H7 (cell line): Measurements from ENCODE around the gene CDKN1C. TPM values are rescaled to one million over a fixed set of nuclear protein-coding genes. Genes with fewer than 3 reads are reported as not detected.

Experiments
- DNase-seq: peaks from one replicate; pipeline ENCODE4 v3.0.0; 2012
- H3K27me3 ChIP-seq: 2 replicates; pipeline ENCODE4 v1.6.0; 2011; ENCODE audit warnings: mild to moderate bottlenecking, low read length; ENCODE audit not compliant: control insufficient read depth, insufficient read depth
- H3K36me3 ChIP-seq: replicated peaks from 2 replicates; pipeline ENCODE4 v1.5.1; 2011; ENCODE audit warnings: low read length; ENCODE audit not compliant: control insufficient read depth, insufficient read depth
- H3K4me3 ChIP-seq: 2 replicates; pipeline ENCODE4 v1.5.1; 2011; ENCODE audit warnings: low read depth, mild to moderate bottlenecking, control low read depth, low read length, moderate library complexity; ENCODE audit not compliant: insufficient read depth
- total RNA-seq: library from RNA; depleted of rRNA; stranded (reverse); fragments of >200 nt; shearing (Covaris generic); gene quantifications from 2 replicates; pipeline ENCODE4 v1.2.3, GENCODE V29; 2014

The CDKN1C gene
- total RNA-seq, 1 experiment from 2014 or later, result 58.4 TPM

GRCh38 chr11:2846470-2846869, 39.1 kb downstream of the CDKN1C start:
- Histone ChIP-seq H3K4me3 (no peak overlapping the region), H3K27me3 (no peaks in the 10 kb centered on the region; the same call in 1 of the 2 replicates), H3K36me3 (no peaks in the 10 kb centered on the region)
- no peak for DNase-seq

GRCh38 chr11:2846056-2846455, 39.5 kb downstream of the CDKN1C start:
- H3K4me3 ChIP-seq, result no peak overlapping the region
- no peak for DNase-seq
- H3K27me3 ChIP-seq, result no peaks in the 10 kb centered on the region; the same call in 1 of the 2 replicates
- no peaks in the 10 kb centered on the region for H3K36me3 ChIP-seq

- Histone ChIP-seq H3K27me3 (no peaks in the 10 kb centered on the region; the same call in 1 of the 2 replicates), H3K36me3 (no peaks in the 10 kb centered on the region), H3K4me3 (no peak overlapping the region)
- no peak for DNase-seq
These were observed 40.6 kb downstream of the CDKN1C start for GRCh38 chr11:2844996-2845395.

GRCh38 chr11:2844116-2844842, 41.3 kb downstream of the CDKN1C start:
- no peaks in the 10 kb centered on the region for H3K36me3 ChIP-seq

GRCh38 chr11:2843551-2843950, 42.0 kb downstream of the CDKN1C start:
- H3K27me3 ChIP-seq, result no peaks in the 10 kb centered on the region
- H3K4me3 ChIP-seq, result no peak overlapping the region
- DNase-seq, result no peak
- no peaks in the 10 kb centered on the region for H3K36me3 ChIP-seq

More at GRCh38 chr11:2844116-2844842, 41.3 kb downstream of the CDKN1C start:
- Histone ChIP-seq H3K4me3 (no peak overlapping the region), H3K27me3 (no peaks in the 10 kb centered on the region; the same call in 1 of the 2 replicates)
- DNase-seq, result no peak

- DNase-seq, result no peak
- Histone ChIP-seq H3K36me3 (no peaks in the 10 kb centered on the region), H3K4me3 (no peak overlapping the region), H3K27me3 (no peaks in the 10 kb centered on the region)
These were observed 42.7 kb downstream of the CDKN1C start for GRCh38 chr11:2842876-2843275.

- Histone ChIP-seq H3K27me3 (no peaks in the 10 kb centered on the region), H3K36me3 (no peaks in the 10 kb centered on the region), H3K4me3 (no peak overlapping the region)
- DNase-seq, result no peak
These were observed 44.0 kb downstream of the CDKN1C start for GRCh38 chr11:2841411-2842190.

- Histone ChIP-seq H3K36me3 (no peaks in the 10 kb centered on the region), H3K4me3 (no peak overlapping the region), H3K27me3 (no peaks in the 10 kb centered on the region; the same call in 1 of the 2 replicates)
- no peak for DNase-seq
These were observed 46.1 kb downstream of the CDKN1C start for GRCh38 chr11:2839395-2839943.

- DNase-seq, result no peak
- Histone ChIP-seq H3K36me3 (no peaks in the 10 kb centered on the region), H3K27me3 (no peaks in the 10 kb centered on the region; the same call in 1 of the 2 replicates), H3K4me3 (no peak overlapping the region)
These were observed 46.8 kb downstream of the CDKN1C start for GRCh38 chr11:2838676-2839294.

GRCh38 chr11:2838091-2838490, 47.5 kb downstream of the CDKN1C start:
- H3K4me3 ChIP-seq, result no peak overlapping the region
- DNase-seq, result no peak
- H3K27me3 ChIP-seq, result no peaks in the 10 kb centered on the region; the same call in 1 of the 2 replicates
- no peaks in the 10 kb centered on the region for H3K36me3 ChIP-seq

GRCh38 chr11:2837651-2838050, 47.9 kb downstream of the CDKN1C start:
- no peak for DNase-seq

GRCh38 chr11:2837096-2837601, 48.4 kb downstream of the CDKN1C start:
- Histone ChIP-seq H3K4me3 (no peak overlapping the region), H3K27me3 (no peaks in the 10 kb centered on the region; the same call in 1 of the 2 replicates), H3K36me3 (no peaks in the 10 kb centered on the region)
- DNase-seq, result peak; percentile 89

More at GRCh38 chr11:2837651-2838050, 47.9 kb downstream of the CDKN1C start:
- Histone ChIP-seq H3K4me3 (no peak overlapping the region), H3K36me3 (no peaks in the 10 kb centered on the region), H3K27me3 (no peaks in the 10 kb centered on the region; the same call in 1 of the 2 replicates)

- no peak overlapping the region for H3K4me3 ChIP-seq
- no peak for DNase-seq
- H3K36me3 ChIP-seq, result no peaks in the 10 kb centered on the region
- H3K27me3 ChIP-seq, result no peaks in the 10 kb centered on the region; the same call in 1 of the 2 replicates
These were observed 49.1 kb downstream of the CDKN1C start for GRCh38 chr11:2836315-2837095.
